Ovary (tissue), 9 donors: Measurements from ENCODE around the gene VCAN. TPM values are rescaled to one million over a fixed set of nuclear protein-coding genes. Genes with fewer than 3 reads are reported as not detected.

Experiments
- DNase-seq, 5 donors: peaks; one replicate each; pipeline ENCODE4 v3.0.0-alpha.2; 2019 to 2020
- H3K27ac ChIP-seq, 2 donors: fragments of 200-600 bp; one replicate each; pipeline versions ENCODE4 v1.5.1 to v1.8.0; 2019 to 2022
- H3K27me3 ChIP-seq: fragments of 200-600 bp; one replicate; pipeline ENCODE4 v1.8.0; 2022
- H3K36me3 ChIP-seq: fragments of 200-600 bp; sonication (generic); one replicate; pipeline ENCODE4 v1.5.1; 2019
- H3K4me1 ChIP-seq: one replicate; pipeline ENCODE4 v1.8.1; 2013; ENCODE audit warnings: mild to moderate bottlenecking, moderate library complexity; ENCODE audit not compliant: insufficient read depth
- H3K4me3 ChIP-seq: fragments of 200-600 bp; sonication (generic); one replicate; pipeline ENCODE4 v1.5.1; 2017
- H3K9me3 ChIP-seq, 2 donors: fragments of 200-600 bp in 1 of 2; sonication (generic) in 1 of 2; one replicate each; pipeline versions ENCODE4 v1.5.1 to v1.8.1; 2013 to 2019; ENCODE audit warnings: mild to moderate bottlenecking in 1 of 2, moderate library complexity in 1 of 2
- CTCF ChIP-seq, 3 donors: fragments of 450-650 bp in 2 of 3; fragments of 200-600 bp in 1 of 3; IDR thresholded peaks; one replicate each; pipeline versions ENCODE4 v1.5.1 to v1.8.0; 2016 to 2022; ENCODE audit warnings: antibody characterized with exemption in 3 of 3, mild to moderate bottlenecking in 1 of 3
- EP300 ChIP-seq: sonication (generic); formaldehyde crosslinking; IDR thresholded peaks from one replicate; pipeline ENCODE4 v1.6.1; 2017; ENCODE audit warnings: antibody characterized with exemption
- POLR2A ChIP-seq: fragments of 450-650 bp; IDR thresholded peaks from one replicate; pipeline ENCODE4 v1.6.1; 2017; ENCODE audit warnings: antibody characterized with exemption, mild to moderate bottlenecking, moderate library complexity
- WGBS, 3 donors: extraction: QIAGEN DNeasy Blood & Tissue Kit in 1 of 3; methylation state at CpG; one replicate each; pipeline versions ENCODE4 v1.1.5 to v1.1.7; 2013 to 2017; 5-methylcytosine and 5-hydroxymethylcytosine counted together
- intact Hi-C, 4 donors: fragments of 100-400 bp; cut with DNase I; formaldehyde crosslinking; loops; one replicate each; pipeline versions ENCODE4 v1.11.0 to v1.15.1; 2022 to 2023
- polyA plus RNA-seq, 2 donors: library from polyadenylated mRNA; stranded (reverse); fragments of 200-250 nt in 1 of 2; fragments of 350-450 nt in 1 of 2; fragmentation: Illumina TruSeq in 1 of 2; extraction: RNeasy Lipid Tissue Mini Kit (QIAGEN cat#74804) in 1 of 2; gene quantifications; one replicate each; pipeline ENCODE4 v1.2.3, GENCODE V29; 2013 to 2014
- total RNA-seq, 7 donors: library from RNA; depleted of rRNA in 2 of 7; stranded (reverse); fragments of >200 nt in 2 of 7; fragmentation: NEBNext Ultra II Directional in 3 of 7; extraction: Animal tissue kit (Norgen Biotek cat#: 25700) in 3 of 7; gene quantifications; one replicate each; pipeline versions ENCODE4 v1.1.0 to v1.2.4, GENCODE V29; 2016 to 2023
- donor health status: DM: no; HTN: no; CAD: no; lungs with moderate emphysema.
- donor health status: DM: no; HTN: no; CAD: no.
- donor health status: Bipolar disorder and iron deficiency.
- donor health status: DM: yes; HTN: yes; CAD: no.
- donor health status: DM: no; HTN: no; CAD: no.
- donor health status: DM: yes; HTN: yes; CAD: no.

Gene VCAN
- total and polyA plus RNA-seq, 9 donors, result 2.2 to 21.3 (median 7.3) TPM

- Histone ChIP-seq H3K4me1 (peaks cover 5% of the 10 kb centered on the region), H3K27me3 (no peaks in the 10 kb centered on the region), H3K9me3 (no peaks in the 10 kb centered on the region), H3K36me3 (no peaks in the 10 kb centered on the region), H3K4me3 (peak overlapping the region; percentile 32), H3K27ac (no peak overlapping the region)
- 0% methylated on average over 42 of the region's 42 CpGs for WGBS, 3 donors
- TF ChIP-seq POLR2A (no peak), CTCF (IDR thresholded peaks at IDR 0.05) (peak; percentile 31 to 60 (median 56))
- peak; percentile 34 to 88 (median 82) for DNase-seq
- intact Hi-C loops, result no loop called here
These were observed 2.0 kb downstream of the VCAN start for GRCh38 chr5:83473346-83474160.

GRCh38 chr5:83474161-83474796, 2.7 kb downstream of the VCAN start:
- H3K9me3 ChIP-seq, result no peaks in the 10 kb centered on the region
- peak in 3 of 5 donors; percentile 58 to 71 (median 63) for DNase-seq
- WGBS, 3 donors, result 0 to 1% (median 0%) methylated on average over 40 to 46 of the region's 46 CpGs
- H3K27me3 ChIP-seq, result no peaks in the 10 kb centered on the region
- intact Hi-C loops, result no loop called here
- H3K4me1 ChIP-seq, result peaks cover 5% of the 10 kb centered on the region
- peak overlapping the region; percentile 32 for H3K4me3 ChIP-seq
- H3K36me3 ChIP-seq, result no peaks in the 10 kb centered on the region
- no peak overlapping the region for H3K27ac ChIP-seq
- TF ChIP-seq EP300, result no peak
- no peak for TF ChIP-seq POLR2A
- no peak for TF ChIP-seq CTCF (IDR thresholded peaks at IDR 0.05)

GRCh38 chr5:83474991-83475390, 3.4 kb downstream of the VCAN start:
- no peaks in the 10 kb centered on the region for H3K27me3 ChIP-seq

GRCh38 chr5:83475391-83475863, 3.9 kb downstream of the VCAN start:
- Histone ChIP-seq H3K36me3 (no peaks in the 10 kb centered on the region), H3K4me3 (no peak overlapping the region), H3K27me3 (no peaks in the 10 kb centered on the region), H3K9me3 (no peaks in the 10 kb centered on the region), H3K27ac (no peak overlapping the region), H3K4me1 (peaks cover 5% of the 10 kb centered on the region)
- 17 to 32% (median 26%) methylated on average over 5 of the region's 5 CpGs for WGBS, 3 donors
- no peak for TF ChIP-seq EP300
- TF ChIP-seq CTCF (IDR thresholded peaks at IDR 0.05), result no peak
- no peak for TF ChIP-seq POLR2A
- intact Hi-C loops, result no loop called here
- DNase-seq, result no peak

More at GRCh38 chr5:83474991-83475390, 3.4 kb downstream of the VCAN start:
- 11 to 16% (median 13%) methylated on average over 8 of the region's 8 CpGs for WGBS, 3 donors
- Histone ChIP-seq H3K4me1 (peaks cover 5% of the 10 kb centered on the region), H3K36me3 (no peaks in the 10 kb centered on the region), H3K4me3 (no peak overlapping the region), H3K27ac (no peak overlapping the region), H3K9me3 (no peaks in the 10 kb centered on the region)
- TF ChIP-seq POLR2A (no peak), CTCF (IDR thresholded peaks at IDR 0.05) (no peak), EP300 (no peak)
- DNase-seq, result no peak
- intact Hi-C loops, result no loop called here
